Head of caudate nucleus (tissue), 42 donors: ENCODE results near the gene SLC39A6.
A peak's percentile ranks its signal among the peaks of the same experiment; 100 is the strongest.
"Not testable (repeated sequence)": the region's sequence is repeated elsewhere in the genome, so short reads cannot be mapped to it uniquely, and the experiment has no call there.

Experiments
- DNase-seq, 42 donors: peaks; one replicate each; pipeline versions ENCODE4 v3.0.0 to v3.0.0-alpha.2; 2020 to 2021; ENCODE audit warnings: mixed read lengths in 7 of 42
- intact Hi-C: fragments of 100-400 bp; cut with DNase I; formaldehyde crosslinking; loops from one replicate; pipeline ENCODE4 v1.15.0; 2022

The SLC39A6 gene

DNA sequence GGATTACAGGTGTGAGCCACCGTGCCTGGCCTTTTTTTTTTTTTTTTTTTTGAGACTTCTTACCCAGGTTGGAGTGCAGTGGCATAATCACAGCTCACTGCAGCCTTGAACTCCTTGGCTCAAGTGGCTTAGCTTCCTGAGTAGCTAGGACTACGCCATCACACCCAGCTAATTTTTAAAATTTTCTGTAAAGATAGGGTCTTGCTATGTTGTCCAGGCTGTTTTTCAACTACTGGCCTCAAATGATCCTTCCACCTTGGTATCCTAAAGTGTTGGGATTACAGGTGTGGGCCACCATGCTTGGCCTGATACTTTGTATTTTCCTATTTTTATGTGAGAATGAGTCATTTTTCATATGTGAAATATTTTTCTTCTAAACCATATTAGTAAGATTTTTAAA lies 14.3 kb upstream of the SLC39A6 start:
- intact Hi-C loops = no loop called here
- no peak for DNase-seq

GRCh38 chr18:36142751-36143150 lies 13.6 kb upstream of the SLC39A6 start:
- intact Hi-C loops = no loop called here
- DNase-seq = no peak

DNA sequence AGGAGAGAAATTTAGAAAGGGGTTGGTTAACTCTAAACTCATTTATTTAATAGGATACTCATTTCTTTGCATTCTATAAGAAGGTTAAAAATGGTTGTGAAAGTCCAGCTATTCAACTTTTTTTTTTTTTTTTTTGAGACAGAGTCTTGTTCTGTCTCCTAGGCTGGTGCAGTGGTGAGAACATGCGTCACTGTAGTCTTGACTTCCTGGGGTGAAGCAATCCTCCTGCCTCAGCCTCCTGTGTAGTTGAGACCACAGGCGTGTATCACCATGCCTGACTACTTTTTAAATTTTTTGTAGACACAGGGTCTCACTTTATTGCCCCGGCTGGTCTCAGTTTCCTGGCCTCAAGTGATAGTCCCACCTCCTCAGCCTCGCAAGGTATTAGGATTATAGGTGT lies 12.4 kb upstream of the SLC39A6 start:
- intact Hi-C loops = no loop called here

DNA sequence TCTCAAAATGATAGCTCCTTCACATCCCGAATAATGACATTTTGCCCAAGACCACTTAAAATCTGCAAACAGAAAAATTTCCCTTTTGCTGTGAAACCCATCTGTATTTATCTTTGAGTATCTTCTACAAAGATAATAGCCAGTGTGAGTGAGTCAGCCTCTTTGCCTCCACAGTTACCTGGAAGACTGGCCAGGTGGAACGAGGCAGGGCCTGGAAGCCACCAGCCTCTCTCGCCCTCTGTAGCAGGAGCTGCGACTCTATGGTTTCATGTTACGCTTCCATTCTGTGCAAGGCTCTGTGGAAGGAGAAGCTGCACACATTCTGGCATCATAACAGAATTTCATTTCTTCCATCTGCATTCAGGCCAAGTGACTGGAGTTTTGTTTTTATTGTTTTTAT lies 10.1 kb upstream of the SLC39A6 start:
- intact Hi-C loops = no loop called here
- DNase-seq = no peak

More for the DNA sequence above, 12.4 kb upstream of the SLC39A6 start:
- no peak for DNase-seq

DNA sequence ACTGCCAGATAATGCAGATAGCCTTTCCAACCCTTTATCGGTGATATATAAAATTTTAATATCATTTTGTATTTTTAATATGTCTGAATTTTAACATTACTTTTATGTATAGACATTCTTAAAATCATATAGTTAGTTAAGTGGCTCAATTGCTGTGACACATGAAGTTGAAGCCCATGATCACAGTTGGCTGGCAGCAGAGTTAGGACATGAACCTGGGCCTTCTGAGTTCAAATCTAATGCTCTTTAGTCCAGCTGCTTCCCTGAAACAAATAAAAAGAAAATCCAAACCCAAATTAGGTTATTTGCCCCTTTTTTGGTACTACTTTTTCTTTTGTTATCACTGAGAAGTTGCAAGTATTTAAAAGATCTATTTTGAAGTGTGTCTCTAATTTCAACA lies 6.1 kb upstream of the SLC39A6 start:
- intact Hi-C loops = no loop called here
- no peak for DNase-seq

DNA sequence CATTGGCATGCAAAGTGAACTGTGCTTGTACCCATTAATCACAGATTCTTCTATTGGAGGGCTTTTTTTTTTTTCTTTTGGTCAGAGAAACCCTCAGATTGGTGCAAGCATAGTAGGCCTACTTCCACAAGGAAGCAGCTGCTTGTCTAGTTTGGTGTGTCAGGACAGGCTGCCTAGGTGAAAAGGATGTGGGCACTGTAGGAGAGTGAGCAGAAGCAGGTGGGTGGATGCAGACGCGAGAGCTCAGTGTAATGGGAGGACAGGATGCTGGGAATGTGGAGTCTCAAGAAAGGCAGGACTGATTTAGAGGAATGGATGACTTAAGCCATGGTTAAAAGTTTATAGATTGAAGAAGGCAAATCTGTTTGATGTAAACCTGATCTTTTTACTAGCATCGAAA lies 3.6 kb upstream of the SLC39A6 start:
- intact Hi-C loops = no loop called here

GRCh38 chr18:36131692-36132483 lies 2.7 kb upstream of the SLC39A6 start:
- DNase-seq = no peak
- intact Hi-C loops = no loop called here

More for the DNA sequence above, 3.6 kb upstream of the SLC39A6 start:
- DNase-seq = peak in 8 of 42 donors; percentile 9 to 60 (median 27)

GRCh38 chr18:36130883-36131653 lies 1.9 kb upstream of the SLC39A6 start:
- no peak for DNase-seq
- intact Hi-C loops = no loop called here

GRCh38 chr18:36130039-36130831 lies 1.1 kb upstream of the SLC39A6 start:
- intact Hi-C loops = no loop called here
- peak in 3 of 42 donors; percentile 12 to 14 (median 13) for DNase-seq

GRCh38 chr18:36128907-36129299 lies 237 bp downstream of the SLC39A6 start:
- peak in 1 of 42 donors; percentile 7 for DNase-seq
- intact Hi-C loops = loop anchor here (5.0 to 10.0 kb wide), 2 partner anchors 62 to 154 kb away; partner anchors contain the start of genes RMP24 and RPRD1A

- intact Hi-C loops = loop anchor here (5.0 to 10.0 kb wide), 2 partner anchors 61 to 154 kb away; partner anchors contain the start of genes RMP24 and RPRD1A
- peak in 31 of 42 donors; percentile 8 to 67 (median 23) for DNase-seq
These were observed 640 bp downstream of the SLC39A6 start for GRCh38 chr18:36128530-36128870.

DNA sequence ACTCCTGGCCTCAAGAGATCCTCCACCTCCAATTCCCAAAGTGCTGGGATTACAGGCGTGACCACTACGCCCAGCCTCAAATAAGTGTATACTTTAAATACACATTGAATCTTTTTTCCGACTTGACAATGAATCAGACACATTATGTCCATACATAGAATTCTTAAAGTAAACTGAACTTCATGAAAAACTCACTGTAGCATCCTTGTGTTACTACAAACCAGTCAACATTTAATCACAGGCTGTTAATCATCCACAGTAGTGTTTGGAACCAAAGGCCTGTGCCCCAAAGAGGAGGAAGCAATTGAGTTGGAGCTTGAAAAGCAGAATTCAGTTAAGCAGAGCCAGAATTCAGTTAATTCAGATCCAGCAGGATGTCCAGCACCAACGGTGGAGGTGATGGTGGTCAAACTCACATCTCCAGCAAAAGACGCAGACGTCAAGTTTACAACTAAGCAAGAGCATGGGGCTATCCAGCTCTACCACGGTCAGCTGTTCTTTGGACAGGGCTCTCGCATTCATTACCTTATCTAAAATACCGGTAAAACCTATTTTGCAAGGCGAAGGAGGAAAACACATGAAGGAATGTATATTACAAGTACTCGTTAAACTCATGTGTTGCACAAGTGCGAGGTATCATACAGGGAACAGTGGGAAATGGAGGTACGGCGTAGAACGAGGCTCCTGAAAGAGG lies 1.2 kb downstream of the SLC39A6 start:
- DNase-seq = peak in 1 of 42 donors; percentile 4
- intact Hi-C loops = loop anchor here (5.0 to 10.0 kb wide), 2 partner anchors 61 to 153 kb away; partner anchors contain the start of genes RMP24 and RPRD1A

DNA sequence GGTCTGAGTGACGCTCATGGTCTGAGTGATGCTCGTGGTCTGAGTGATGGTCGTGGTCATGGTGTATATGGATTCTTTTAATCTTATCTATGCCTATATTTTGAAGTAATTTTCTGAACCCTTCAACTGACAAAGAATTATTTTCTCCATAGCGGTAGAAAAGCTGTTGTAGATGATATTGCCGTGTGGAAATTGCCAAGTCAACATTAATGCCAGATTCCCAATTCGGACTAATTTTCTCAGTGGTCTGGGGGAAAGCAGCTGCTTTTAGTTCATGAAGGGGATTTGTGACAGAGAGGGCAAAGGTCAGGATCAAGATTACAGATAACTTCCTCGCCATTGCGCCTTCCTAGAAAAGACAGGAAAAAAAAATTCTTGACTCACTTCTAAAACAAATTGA lies 2.5 kb downstream of the SLC39A6 start:
- intact Hi-C loops = loop anchor here (5.0 to 10.0 kb wide), 2 partner anchors 59 to 152 kb away; partner anchors contain the start of genes RMP24 and RPRD1A
- DNase-seq = no peak

GRCh38 chr18:36124841-36125240 lies 4.3 kb downstream of the SLC39A6 start:
- DNase-seq = no peak
- intact Hi-C loops = loop anchor here (5.0 to 10.0 kb wide), 2 partner anchors 58 to 150 kb away; partner anchors contain the start of genes RMP24 and RPRD1A

DNA sequence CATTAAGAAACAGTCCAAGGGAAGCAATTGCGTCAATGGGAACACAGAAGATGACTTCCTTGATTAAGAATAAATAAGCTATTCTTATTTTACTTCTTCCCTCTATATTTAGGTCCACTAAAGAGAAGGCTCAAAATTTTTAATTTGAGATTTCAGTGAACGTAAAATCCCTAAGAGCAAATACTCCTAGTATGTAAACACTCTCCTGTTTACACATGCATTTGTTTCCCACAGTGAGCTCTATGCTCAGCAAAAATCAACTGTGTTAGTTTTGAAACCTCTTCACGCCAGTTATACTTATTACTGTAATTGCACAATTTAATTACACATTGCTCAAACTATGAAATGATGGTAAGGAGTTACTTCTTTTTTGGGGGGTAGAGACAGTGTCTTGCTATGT lies 8.8 kb downstream of the SLC39A6 start:
- intact Hi-C loops = loop anchor here (10.0 kb wide), 1 partner anchor 145 kb away; the partner anchor contains the start of gene RMP24
- no peak for DNase-seq

- intact Hi-C loops, DNase-seq: not testable (repeated sequence)
These were observed 12.4 kb downstream of the SLC39A6 start for GRCh38 chr18:36116771-36117170.

- intact Hi-C loops = no loop called here
These were observed 14.4 kb downstream of the SLC39A6 start for GRCh38 chr18:36114738-36115137.

DNA sequence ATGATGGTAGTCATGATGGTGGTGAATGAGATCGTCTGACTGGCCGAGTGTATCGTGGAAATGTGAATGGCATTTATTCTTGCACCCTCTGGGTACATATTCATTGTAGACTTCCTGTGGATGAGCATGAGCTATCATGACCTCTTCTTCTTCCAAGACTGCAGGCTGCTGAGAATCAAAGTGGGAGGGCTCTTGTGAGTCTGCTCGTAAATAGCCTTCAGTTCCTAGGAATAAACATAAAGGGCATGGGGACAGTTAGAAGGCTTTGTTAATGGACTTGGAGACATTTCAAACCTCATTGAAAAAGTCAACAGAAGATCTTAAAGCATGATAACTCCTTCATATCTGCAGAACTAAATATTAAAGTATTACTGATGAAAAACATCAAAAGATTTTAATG lies 14.9 kb downstream of the SLC39A6 start:
- intact Hi-C loops = no loop called here
- DNase-seq = no peak

More at GRCh38 chr18:36114738-36115137, 14.4 kb downstream of the SLC39A6 start:
- no peak for DNase-seq
